Activated CD4-positive, alpha-beta T cell treated with anti-CD3 and anti-CD28 coated beads for 36 hours (primary cell): ENCODE measurements around the gene ZNF581. TPM values are rescaled to one million over a fixed set of nuclear protein-coding genes. Genes with fewer than 3 reads are reported as not detected.

Source experiments
- ATAC-seq: fragments of 200-7000 bp; cut with Tn5 transposase; one replicate; pipeline ENCODE4 v1.10.0; 2021; ENCODE audit warnings: mild to moderate bottlenecking, moderate library complexity
- CTCF ChIA-PET: fragments of 350-600 bp; sonication (Branson Sonifier 250); formaldehyde crosslinking; loops from one replicate; lab custom pipeline; 2021; ENCODE audit warnings: antibody characterized with exemption; lab: Charles Lee
- POLR2A ChIA-PET: fragments of 350-600 bp; sonication (Branson Sonifier 250); formaldehyde crosslinking; loops from one replicate; lab custom pipeline; 2021; ENCODE audit warnings: antibody characterized with exemption, inconsistent platforms; lab: Charles Lee
- DNase-seq: peaks from one replicate; pipeline ENCODE4 v3.0.0-alpha.2; 2020
- H3K27ac Mint-ChIP-seq: one replicate; pipeline ENCODE4 v1.8.0; 2021; ENCODE audit warnings: mixed read lengths
- H3K27me3 Mint-ChIP-seq: one replicate; pipeline ENCODE4 v1.8.0; 2021; ENCODE audit warnings: mixed read lengths
- H3K36me3 Mint-ChIP-seq: one replicate; pipeline ENCODE4 v1.8.0; 2021; ENCODE audit warnings: low read depth, mixed read lengths
- H3K4me1 Mint-ChIP-seq: one replicate; pipeline ENCODE4 v1.8.0; 2021; ENCODE audit warnings: mixed read lengths
- H3K4me3 Mint-ChIP-seq: one replicate; pipeline ENCODE4 v1.8.0; 2021; ENCODE audit warnings: mild to moderate bottlenecking, moderate library complexity, mixed read lengths
- H3K9me3 Mint-ChIP-seq: one replicate; pipeline ENCODE4 v1.8.0; 2021; ENCODE audit warnings: low read depth, mixed read lengths
- intact Hi-C, 2 experiments: fragments of 100-400 bp; cut with DNase I in 1 of 2; cut with micrococcal nuclease in 1 of 2; formaldehyde crosslinking; loops; one replicate each; pipeline versions ENCODE4 v1.14.2 to v1.15.1; 2022 to 2024; cut with DNase I, micrococcal nuclease
- total RNA-seq, 2 experiments: library from RNA; stranded (reverse); gene quantifications; one replicate each; pipeline ENCODE4 v1.2.3, GENCODE V29; 2021

The ZNF581 gene
- total RNA-seq, 2 experiments from 2014 or later: 18.9 to 26.9 TPM

DNA sequence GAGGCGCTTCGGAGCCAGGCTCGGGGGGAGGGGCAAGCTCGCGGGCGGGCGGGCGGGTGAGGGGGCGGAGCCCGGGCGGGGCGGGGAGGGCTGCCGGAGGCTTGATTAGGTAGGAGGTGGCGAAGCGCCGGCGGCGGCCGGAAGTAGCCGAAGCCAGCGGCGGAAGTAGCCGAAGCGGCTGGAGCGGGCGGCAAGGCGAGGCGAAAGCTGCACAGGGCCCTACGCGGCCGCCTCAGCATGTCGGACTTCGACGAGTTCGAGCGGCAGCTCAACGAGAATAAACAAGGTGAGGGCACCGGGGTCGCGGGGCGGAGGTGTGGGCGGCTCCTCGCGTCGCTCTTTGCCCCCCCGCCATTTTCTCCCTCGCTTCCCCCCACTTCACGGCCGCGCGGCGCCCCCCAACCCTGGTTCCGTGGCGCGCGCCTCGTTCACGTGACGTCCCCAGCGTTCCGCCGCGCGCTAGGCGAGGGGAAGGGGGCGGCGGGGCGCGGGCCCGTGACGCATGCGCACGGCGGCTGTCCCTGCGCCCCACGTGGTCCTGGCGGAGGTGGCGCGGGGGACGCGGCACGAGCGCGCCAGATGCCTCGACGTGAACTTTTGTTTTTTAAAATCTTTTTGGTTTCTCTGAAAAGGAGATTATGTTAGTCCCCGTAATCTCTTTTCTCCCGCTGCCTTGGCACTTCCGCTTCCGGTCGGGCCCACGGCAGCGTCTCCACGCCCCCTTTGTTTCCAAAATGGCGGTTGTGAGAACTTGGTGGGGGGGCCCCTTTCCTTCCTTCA is 11.6 kb downstream of the ZNF581 start, which contains the start of gene U2AF2:
U2AF2 (plus strand) TSS at position 168 of the 780 bp plus-strand sequence; CDS start at position 238, 70 bp downstream.
- ChIA-PET CTCF (interaction anchor here (0.6 to 1.7 kb wide), 26 partner anchors 8 to 1515 kb away, joined by 3 to 24 read pairs (median 5); partner anchors contain the start of genes FIZ1, MBOAT7, NAT14 and TMEM238), POLR2A (interaction anchor here (0.8 to 1.5 kb wide), 12 partner anchors 9 to 466 kb away, joined by 3 to 12 read pairs (median 4); partner anchors contain the start of genes FIZ1, TMEM238, ZNF524 and ZNF628)
- Mint-ChIP-seq H3K4me1 (peaks cover 37% of the 10 kb centered on the region), H3K9me3 (no peaks in the 10 kb centered on the region), H3K36me3 (peaks cover 30% of the 10 kb centered on the region), H3K4me3 (peak within 1 kb of the TSS; percentile 86), H3K27ac (peak within 1 kb of the TSS; percentile 98), H3K27me3 (no peaks in the 10 kb centered on the region)
- ATAC-seq: peak; percentile 47
- intact Hi-C loops: loop anchor here (1.0 to 10.0 kb wide), 17 partner anchors 12 to 1790 kb away; partner anchors contain the start of genes EPN1 (in 2 of the 2), FIZ1 (in 2 of the 2), MYADM (in 1 of the 2) and PPP1R12C (in 1 of the 2)
- peak; percentile 99 for DNase-seq

DNA sequence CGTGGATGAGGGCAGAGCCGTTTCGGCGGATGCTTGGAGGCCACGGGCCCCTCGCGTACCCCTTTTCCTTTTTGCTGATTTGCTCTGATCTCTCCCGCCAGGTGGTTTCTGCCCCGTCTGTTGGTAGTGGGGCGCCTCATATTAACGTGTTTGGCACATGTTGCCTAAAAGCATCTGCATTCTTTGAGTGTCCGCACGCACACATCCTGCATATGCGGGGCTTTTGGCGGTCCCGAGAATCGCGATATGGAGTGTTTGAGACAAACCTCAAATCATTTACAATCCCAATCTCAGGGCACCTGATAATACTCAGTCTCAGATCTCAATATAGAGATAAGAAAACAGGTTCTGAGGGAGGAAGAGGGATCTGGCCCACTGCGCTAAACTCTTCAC is 12.2 kb downstream of the ZNF581 start:
- DNase-seq: no peak
- CTCF ChIA-PET: interaction anchor here (2.5 kb wide), 1 partner anchor 16 kb away, joined by 19 read pairs; no protein-coding TSS in a partner anchor
- ATAC-seq: no peak
- peaks cover 33% of the 10 kb centered on the region for H3K36me3 Mint-ChIP-seq
- intact Hi-C loops: loop anchor here (1.0 to 10.0 kb wide), 10 partner anchors 15 to 1791 kb away; partner anchors contain the start of genes EPN1 (in 2 of the 2), FIZ1 (in 2 of the 2), MYADM (in 1 of the 2) and TSEN34 (in 1 of the 2)
- H3K4me1 Mint-ChIP-seq: peaks cover 33% of the 10 kb centered on the region
- H3K9me3 Mint-ChIP-seq: no peaks in the 10 kb centered on the region
- H3K27me3 Mint-ChIP-seq: no peaks in the 10 kb centered on the region
- POLR2A ChIA-PET: no interaction called here
- peak overlapping the region; percentile 86 for H3K4me3 Mint-ChIP-seq
- peak overlapping the region; percentile 92 for H3K27ac Mint-ChIP-seq

DNA sequence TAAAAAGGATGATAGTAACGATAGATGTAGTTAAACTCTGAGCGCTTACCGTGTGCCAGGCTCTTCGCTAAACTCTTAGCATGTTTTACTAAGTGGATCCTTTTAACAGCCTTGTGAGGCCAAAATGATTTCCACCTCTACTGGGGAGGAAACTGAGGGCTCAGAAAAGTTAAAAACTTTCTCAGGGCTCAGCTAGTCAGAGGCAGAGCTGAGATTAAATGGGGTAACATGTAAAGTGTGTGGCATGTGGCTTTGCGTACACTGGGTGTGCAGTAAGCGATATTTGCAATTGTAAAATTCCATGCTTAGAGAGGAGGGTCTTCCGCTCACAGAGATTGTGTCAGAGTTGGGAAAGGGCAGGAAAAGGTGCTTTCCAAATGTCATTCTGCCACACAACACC is 13.1 kb downstream of the ZNF581 start:
- ChIA-PET POLR2A (interaction anchor here (0.8 to 1.6 kb wide), 9 partner anchors 9 to 1208 kb away, joined by 3 to 14 read pairs (median 4); partner anchors contain the start of genes LENG8 and ZNF784), CTCF (interaction anchor here (0.5 to 2.5 kb wide), 8 partner anchors 9 to 51 kb away, joined by 3 to 19 read pairs (median 3); partner anchors contain the start of genes CCDC106 and ZNF865)
- ATAC-seq (no peak), DNase-seq (no peak)
- H3K4me3 Mint-ChIP-seq: peak overlapping the region; percentile 86
- H3K27ac Mint-ChIP-seq: peak overlapping the region; percentile 92
- no peaks in the 10 kb centered on the region for H3K9me3 Mint-ChIP-seq
- intact Hi-C loops: loop anchor here (2.0 to 10.0 kb wide), 2 partner anchors 14 to 1792 kb away; partner anchors contain the start of gene MYADM (in 1 of the 2)
- H3K36me3 Mint-ChIP-seq: peaks cover 40% of the 10 kb centered on the region
- H3K4me1 Mint-ChIP-seq: peaks cover 30% of the 10 kb centered on the region
- no peaks in the 10 kb centered on the region for H3K27me3 Mint-ChIP-seq

DNA sequence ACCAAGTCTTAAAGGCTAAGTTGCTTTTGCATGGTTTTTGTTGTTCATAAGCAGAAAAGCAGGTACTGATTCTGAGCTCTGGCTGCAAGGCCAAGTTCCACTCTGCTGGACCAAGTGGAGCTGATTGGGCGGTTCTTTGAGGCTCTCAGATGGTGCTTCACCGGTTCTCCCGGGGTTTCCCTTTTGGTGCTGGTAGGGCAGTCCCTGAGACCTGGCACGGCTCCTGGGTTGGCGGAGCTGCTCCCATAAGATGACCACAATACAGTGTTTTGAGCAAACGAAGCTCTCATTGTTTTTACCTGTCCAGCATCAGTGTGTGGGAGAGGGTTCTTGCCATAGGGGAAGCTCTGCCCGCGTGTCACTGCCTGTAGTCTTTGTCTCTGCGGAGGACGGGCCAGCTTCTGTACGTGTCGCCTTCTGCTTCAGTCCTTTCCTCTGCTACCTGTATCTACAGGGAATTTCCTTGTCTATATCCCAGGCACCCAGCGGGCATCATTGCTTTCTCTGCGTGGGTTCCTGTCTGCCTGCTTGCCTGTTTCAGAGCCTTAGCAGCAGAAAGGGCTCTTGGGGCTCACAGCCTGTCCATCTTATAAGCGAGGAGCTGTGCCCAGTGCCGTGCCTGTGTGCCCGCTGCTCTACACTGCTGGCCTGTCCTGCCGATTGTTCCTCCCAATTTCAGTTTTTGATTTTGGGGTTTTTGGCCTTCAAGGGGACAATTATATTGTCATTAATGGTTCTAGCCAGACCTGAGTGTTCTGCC is 13.7 kb downstream of the ZNF581 start:
- Mint-ChIP-seq H3K9me3 (no peaks in the 10 kb centered on the region), H3K27ac (peak overlapping the region; percentile 92), H3K4me1 (peaks cover 31% of the 10 kb centered on the region), H3K36me3 (peaks cover 46% of the 10 kb centered on the region), H3K4me3 (peak overlapping the region; percentile 86), H3K27me3 (no peaks in the 10 kb centered on the region)
- ChIA-PET POLR2A (interaction anchor here (0.8 to 1.6 kb wide), 9 partner anchors 9 to 1208 kb away, joined by 3 to 14 read pairs (median 4); partner anchors contain the start of genes LENG8 and ZNF784), CTCF (interaction anchor here (0.6 to 2.5 kb wide), 8 partner anchors 9 to 51 kb away, joined by 3 to 19 read pairs (median 4); partner anchors contain the start of genes CCDC106 and ZNF865)
- ATAC-seq: no peak
- peak; percentile 52 for DNase-seq
- intact Hi-C loops: loop anchor here (2.0 to 10.0 kb wide), 2 partner anchors 14 to 1792 kb away; partner anchors contain the start of gene MYADM (in 1 of the 2)

DNA sequence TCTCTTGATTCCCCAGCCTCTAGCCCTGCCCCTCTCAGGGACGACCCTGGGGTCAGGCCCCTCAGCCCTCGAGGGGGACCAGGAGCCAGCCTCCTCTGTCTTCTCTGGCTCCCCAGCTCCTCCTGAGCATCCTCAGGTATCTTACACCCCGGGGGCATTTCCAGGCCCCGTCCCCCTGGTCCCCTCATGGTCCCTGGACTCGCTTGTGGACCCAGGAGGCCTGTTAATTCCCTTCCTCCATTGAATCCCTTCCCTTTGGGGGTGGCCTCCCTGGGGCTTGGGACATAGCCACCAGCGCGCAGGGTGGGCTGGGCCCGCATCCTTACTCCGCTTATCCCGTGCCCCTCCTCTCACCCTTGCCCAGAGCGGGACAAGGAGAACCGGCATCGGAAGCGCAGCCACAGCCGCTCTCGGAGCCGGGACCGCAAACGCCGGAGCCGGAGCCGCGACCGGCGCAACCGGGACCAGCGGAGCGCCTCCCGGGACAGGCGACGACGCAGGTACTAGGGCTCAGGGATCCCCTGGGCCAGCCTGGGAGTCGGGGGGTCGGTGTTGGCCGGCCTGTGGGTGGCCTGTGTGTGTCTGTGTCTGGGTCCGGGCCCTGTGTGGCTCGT is 15.5 kb downstream of the ZNF581 start:
- intact Hi-C loops: loop anchor here in 1 of 2 experiments (10.0 kb wide), 1 partner anchor 1794 kb away; the partner anchor contains the start of gene MYADM
- ATAC-seq (no peak), DNase-seq (no peak)
- ChIA-PET CTCF (interaction anchor here (1.7 kb wide), 1 partner anchor 12 kb away, joined by 5 read pairs; no protein-coding TSS in a partner anchor), POLR2A (no interaction called here)
- Mint-ChIP-seq H3K4me3 (no peak overlapping the region), H3K9me3 (no peaks in the 10 kb centered on the region), H3K36me3 (peaks cover 60% of the 10 kb centered on the region), H3K4me1 (peaks cover 36% of the 10 kb centered on the region), H3K27ac (no peak overlapping the region), H3K27me3 (no peaks in the 10 kb centered on the region)

DNA sequence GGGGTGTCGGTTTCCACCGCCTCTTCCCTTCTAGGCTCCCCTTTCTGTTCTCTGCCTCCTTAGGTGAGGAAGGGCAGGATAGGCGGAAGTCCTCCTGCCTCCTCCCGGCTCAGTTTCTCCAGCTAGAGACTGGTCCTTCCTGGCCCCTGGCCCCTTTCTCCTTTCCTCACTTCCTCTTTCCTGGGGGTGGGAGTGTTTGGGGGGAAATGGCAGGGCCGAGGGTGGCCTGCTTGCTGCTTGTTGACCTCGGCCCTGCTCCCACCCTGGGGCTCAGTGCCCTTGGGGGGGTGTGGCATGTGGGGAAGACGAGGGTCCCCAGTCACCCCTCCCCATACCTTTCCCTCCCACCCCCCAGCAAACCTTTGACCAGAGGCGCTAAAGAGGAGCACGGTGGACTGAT is 16.4 kb downstream of the ZNF581 start:
- DNase-seq: no peak
- intact Hi-C loops: loop anchor here in 1 of 2 experiments (10.0 kb wide), 1 partner anchor 1795 kb away; the partner anchor contains the start of gene MYADM
- H3K4me1 Mint-ChIP-seq: peaks cover 36% of the 10 kb centered on the region
- no peak for ATAC-seq
- no peaks in the 10 kb centered on the region for H3K9me3 Mint-ChIP-seq
- H3K4me3 Mint-ChIP-seq: no peak overlapping the region
- ChIA-PET CTCF (interaction anchor here (1.7 kb wide), 1 partner anchor 11 kb away, joined by 5 read pairs; no protein-coding TSS in a partner anchor), POLR2A (no interaction called here)
- H3K27ac Mint-ChIP-seq: peak overlapping the region; percentile 47
- H3K36me3 Mint-ChIP-seq: peaks cover 67% of the 10 kb centered on the region
- no peaks in the 10 kb centered on the region for H3K27me3 Mint-ChIP-seq

DNA sequence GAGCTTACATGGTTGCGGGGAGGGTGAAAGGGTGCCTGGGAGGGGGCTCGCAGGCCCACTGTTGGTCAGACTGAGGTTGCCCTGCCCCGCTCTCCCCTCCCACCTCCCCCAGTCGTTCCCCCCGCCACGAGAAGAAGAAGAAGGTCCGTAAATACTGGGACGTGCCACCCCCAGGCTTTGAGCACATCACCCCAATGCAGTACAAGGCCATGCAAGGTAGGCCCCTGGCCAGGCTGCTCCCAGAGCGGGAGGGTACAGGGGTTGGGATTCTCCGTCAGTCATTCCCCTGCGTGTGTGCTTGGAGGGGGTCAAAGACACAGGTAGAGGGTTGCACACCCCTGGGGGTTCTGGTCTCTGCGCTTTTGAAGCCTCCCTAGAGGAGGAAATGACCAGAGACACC is 17.0 kb downstream of the ZNF581 start:
- ATAC-seq: no peak
- no peaks in the 10 kb centered on the region for H3K27me3 Mint-ChIP-seq
- intact Hi-C loops: no loop called here
- peaks cover 67% of the 10 kb centered on the region for H3K36me3 Mint-ChIP-seq
- no peak overlapping the region for H3K27ac Mint-ChIP-seq
- H3K4me3 Mint-ChIP-seq: no peak overlapping the region
- ChIA-PET POLR2A (no interaction called here), CTCF (interaction anchor here (1.7 kb wide), 1 partner anchor 11 kb away, joined by 5 read pairs; no protein-coding TSS in a partner anchor)
- H3K4me1 Mint-ChIP-seq: peaks cover 36% of the 10 kb centered on the region
- H3K9me3 Mint-ChIP-seq: no peaks in the 10 kb centered on the region
- DNase-seq: no peak

DNA sequence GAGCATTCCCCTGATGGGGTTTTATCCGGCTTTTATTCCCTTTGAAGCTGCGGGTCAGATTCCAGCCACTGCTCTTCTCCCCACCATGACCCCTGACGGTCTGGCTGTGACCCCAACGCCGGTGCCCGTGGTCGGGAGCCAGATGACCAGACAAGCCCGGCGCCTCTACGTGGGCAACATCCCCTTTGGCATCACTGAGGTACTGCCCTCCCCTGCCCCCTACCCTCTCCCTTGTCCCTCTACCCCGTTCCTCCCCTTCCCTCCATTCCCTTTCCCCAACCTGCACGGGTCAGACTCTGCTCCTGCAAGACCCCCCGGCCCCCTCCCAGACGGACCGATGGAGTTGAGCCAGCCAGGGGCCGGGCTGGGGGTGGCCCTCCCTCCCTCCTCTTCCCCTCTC is 17.5 kb downstream of the ZNF581 start:
- no peak for DNase-seq
- no peaks in the 10 kb centered on the region for H3K9me3 Mint-ChIP-seq
- POLR2A ChIA-PET: no interaction called here
- H3K4me3 Mint-ChIP-seq: no peak overlapping the region
- CTCF ChIA-PET: no interaction called here
- H3K27me3 Mint-ChIP-seq: no peaks in the 10 kb centered on the region
- peaks cover 64% of the 10 kb centered on the region for H3K36me3 Mint-ChIP-seq
- ATAC-seq: no peak
- intact Hi-C loops: no loop called here
- H3K4me1 Mint-ChIP-seq: peaks cover 36% of the 10 kb centered on the region
- H3K27ac Mint-ChIP-seq: no peak overlapping the region

DNA sequence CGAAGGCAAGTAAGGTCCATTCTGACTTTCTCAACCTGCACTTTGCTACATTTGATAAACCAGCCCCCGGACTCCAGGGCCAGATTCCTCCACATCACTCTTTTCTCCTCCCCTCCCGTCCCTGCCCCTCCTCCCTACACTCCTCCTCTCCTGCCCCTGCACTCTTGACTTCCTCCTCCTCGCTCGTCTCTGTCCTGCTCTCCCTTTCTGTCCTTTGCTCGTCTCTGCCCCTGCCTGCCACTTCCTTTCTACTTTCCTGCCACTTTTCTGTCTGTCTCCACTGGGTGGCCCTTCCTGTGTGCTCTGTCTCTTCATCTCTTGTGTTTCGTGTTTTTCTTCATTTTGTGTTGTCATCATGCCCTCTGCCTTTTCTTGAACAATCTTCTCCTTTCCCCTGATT is 18.4 kb downstream of the ZNF581 start:
- Mint-ChIP-seq H3K4me1 (peaks cover 36% of the 10 kb centered on the region), H3K36me3 (peaks cover 59% of the 10 kb centered on the region), H3K27ac (peak overlapping the region; percentile 21), H3K9me3 (no peaks in the 10 kb centered on the region), H3K4me3 (no peak overlapping the region), H3K27me3 (no peaks in the 10 kb centered on the region)
- DNase-seq: no peak
- POLR2A ChIA-PET: no interaction called here
- CTCF ChIA-PET: no interaction called here
- intact Hi-C loops: no loop called here
- no peak for ATAC-seq

DNA sequence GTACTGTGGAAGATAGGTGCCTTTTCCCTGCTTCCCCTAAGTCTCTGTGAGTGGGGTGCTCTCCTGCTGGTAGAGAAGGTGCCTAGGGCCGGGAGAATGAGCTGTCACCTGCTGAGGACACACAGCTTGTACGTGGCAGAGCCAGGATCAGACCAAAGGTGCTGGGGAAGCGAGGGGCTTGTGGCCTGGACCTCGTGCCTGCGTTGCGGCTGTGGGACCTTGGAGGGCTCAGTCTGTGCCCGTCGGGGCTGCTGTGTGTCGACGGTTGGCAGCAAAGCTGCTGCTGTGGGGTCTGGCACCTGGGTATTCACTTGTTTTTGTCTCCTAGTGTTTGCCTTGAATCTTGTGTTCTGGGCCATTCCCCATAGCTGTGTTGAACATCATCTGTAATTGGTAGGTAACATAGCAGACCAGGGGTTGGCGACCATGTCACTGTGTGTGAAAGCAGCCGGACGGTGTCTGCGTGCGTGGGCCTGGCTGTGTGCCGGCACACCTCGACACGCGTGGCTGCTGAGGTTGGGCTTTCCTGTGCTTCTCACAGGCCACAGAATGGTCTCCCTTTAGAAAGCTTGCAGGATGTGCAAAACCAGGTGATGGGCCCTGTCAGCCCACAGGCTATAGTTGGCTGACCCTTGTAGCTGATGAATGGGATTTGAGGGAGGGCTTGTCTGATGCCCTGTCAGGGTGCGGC is 20.5 kb downstream of the ZNF581 start:
- Mint-ChIP-seq H3K9me3 (no peaks in the 10 kb centered on the region), H3K27ac (peak overlapping the region; percentile 26), H3K4me1 (peaks cover 17% of the 10 kb centered on the region), H3K27me3 (no peaks in the 10 kb centered on the region), H3K4me3 (no peak overlapping the region), H3K36me3 (peaks cover 57% of the 10 kb centered on the region)
- intact Hi-C loops: no loop called here
- ATAC-seq (no peak), DNase-seq (no peak)
- CTCF ChIA-PET: interaction anchor here (1.5 kb wide), 1 partner anchor 9 kb away, joined by 5 read pairs; the partner anchor contains the start of gene U2AF2
- POLR2A ChIA-PET: no interaction called here
